ENCODE data around the gene CD99.
A peak's percentile ranks its signal among the peaks of the same experiment; 100 is the strongest.

DNA sequence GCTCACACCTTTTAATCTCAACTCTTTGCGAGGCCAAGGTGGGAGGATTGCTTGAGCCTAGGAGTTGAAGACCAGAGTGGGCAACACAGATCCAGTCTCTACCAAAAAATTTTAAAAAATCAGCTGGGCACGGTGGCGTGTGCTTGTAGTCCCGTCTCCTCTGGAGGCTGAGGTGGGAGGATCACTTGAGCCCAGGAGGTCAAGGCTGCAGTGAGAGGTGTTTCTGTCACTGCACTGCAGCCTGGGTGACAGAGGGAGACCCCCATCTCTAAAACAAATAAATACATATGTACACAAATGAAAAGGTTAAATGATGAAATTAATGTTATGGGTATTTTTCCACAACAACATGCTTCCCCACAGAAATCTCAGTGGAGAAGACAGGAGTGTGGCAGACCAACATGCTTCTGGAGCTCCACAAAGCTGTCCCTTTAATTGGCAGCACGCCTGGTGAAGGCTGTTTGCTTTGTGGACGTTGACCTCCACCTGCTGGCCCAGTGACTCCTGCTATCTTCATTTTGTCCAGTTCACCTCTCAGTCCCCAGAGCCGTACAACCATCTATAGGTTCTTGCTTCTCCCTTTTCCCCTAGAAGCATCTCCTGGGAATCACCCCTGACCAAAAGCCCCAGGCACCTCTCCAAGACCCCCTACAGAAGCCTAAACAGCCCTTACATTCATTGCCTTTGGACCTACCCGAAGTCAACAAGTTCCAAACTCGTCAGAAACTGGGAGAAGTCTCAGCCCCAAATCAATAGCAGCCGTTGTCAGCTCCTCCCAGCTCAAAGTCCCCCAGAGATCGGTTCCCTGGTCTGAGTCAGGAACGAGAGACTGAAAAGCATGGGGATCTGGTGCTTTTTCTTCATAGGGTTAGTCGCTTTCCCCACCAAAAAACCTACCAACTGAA is 36.4 kb upstream of the CD99 start:
- TF ChIP-seq, protein P1, sequence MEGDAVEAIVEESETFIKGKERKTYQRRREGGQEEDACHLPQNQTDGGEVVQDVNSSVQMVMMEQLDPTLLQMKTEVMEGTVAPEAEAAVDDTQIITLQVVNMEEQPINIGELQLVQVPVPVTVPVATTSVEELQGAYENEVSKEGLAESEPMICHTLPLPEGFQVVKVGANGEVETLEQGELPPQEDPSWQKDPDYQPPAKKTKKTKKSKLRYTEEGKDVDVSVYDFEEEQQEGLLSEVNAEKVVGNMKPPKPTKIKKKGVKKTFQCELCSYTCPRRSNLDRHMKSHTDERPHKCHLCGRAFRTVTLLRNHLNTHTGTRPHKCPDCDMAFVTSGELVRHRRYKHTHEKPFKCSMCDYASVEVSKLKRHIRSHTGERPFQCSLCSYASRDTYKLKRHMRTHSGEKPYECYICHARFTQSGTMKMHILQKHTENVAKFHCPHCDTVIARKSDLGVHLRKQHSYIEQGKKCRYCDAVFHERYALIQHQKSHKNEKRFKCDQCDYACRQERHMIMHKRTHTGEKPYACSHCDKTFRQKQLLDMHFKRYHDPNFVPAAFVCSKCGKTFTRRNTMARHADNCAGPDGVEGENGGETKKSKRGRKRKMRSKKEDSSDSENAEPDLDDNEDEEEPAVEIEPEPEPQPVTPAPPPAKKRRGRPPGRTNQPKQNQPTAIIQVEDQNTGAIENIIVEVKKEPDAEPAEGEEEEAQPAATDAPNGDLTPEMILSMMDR (IDR thresholded peaks at IDR 0.05 in 2 of 3, conservative IDR thresholded peaks at IDR 0.05 in 1 of 3; ENCODE audit: insufficient read depth in 2 of 3, low read depth in 1 of 3, low read length in 3 of 3) = peak in 2 of 3 experiments; percentile 13 to 19; a peak in 1 of 6 replicates
- TF ChIP-seq, protein P2, sequence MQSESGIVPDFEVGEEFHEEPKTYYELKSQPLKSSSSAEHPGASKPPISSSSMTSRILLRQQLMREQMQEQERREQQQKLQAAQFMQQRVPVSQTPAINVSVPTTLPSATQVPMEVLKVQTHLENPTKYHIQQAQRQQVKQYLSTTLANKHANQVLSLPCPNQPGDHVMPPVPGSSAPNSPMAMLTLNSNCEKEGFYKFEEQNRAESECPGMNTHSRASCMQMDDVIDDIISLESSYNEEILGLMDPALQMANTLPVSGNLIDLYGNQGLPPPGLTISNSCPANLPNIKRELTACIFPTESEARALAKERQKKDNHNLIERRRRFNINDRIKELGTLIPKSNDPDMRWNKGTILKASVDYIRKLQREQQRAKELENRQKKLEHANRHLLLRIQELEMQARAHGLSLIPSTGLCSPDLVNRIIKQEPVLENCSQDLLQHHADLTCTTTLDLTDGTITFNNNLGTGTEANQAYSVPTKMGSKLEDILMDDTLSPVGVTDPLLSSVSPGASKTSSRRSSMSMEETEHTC (IDR thresholded peaks at IDR 0.05) = no peak
- TF ChIP-seq ATF1 (CRISPR knock-in tag; IDR thresholded peaks at IDR 0.05) (no peak), ATF1 (tag; IDR thresholded peaks at IDR 0.05) (no peak), BRD9 (IDR thresholded peaks at IDR 0.05; ENCODE audit: low read depth, partially characterized antibody) (no peak), RFX5 (IDR thresholded peaks at IDR 0.05; ENCODE audit: low read depth, low read length) (no peak), SMARCC2 (IDR thresholded peaks at IDR 0.05; ENCODE audit: low read depth) (no peak)
- TF ChIP-seq, protein P3, sequence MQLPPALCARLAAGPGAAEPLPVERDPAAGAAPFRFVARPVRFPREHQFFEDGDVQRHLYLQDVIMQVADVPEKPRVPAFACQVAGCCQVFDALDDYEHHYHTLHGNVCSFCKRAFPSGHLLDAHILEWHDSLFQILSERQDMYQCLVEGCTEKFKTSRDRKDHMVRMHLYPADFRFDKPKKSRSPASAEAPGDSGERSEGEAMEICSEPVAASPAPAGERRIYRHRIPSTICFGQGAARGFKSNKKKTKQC (CRISPR knock-in tag; IDR thresholded peaks at IDR 0.05) = no peak
